ENCODE data around the gene UCHL1.
"Not testable (repeated sequence)": the region's sequence is repeated elsewhere in the genome, so short reads cannot be mapped to it uniquely, and the experiment has no call there.

The UCHL1 gene

DNA sequence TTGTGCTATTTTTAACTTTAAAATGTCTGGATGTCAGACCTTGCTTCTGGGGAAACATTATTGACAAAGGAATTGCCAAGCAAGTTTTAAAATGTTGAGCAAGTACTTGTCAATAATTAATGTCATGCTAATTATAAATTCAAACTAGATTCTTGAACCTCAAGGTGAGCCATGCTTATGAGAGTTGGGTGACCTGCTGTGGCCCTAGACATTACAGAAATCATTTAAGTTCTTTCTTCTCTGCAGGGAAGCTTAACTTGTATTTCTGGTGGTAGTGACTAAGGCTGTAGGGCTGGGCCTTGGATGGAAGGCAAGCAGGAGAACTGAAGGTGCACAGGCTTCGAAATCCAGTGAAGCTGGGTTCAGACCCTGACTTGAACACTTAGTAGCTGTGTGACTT is 14.8 kb upstream of the UCHL1 start:
- DNase-seq, result no peak

DNA sequence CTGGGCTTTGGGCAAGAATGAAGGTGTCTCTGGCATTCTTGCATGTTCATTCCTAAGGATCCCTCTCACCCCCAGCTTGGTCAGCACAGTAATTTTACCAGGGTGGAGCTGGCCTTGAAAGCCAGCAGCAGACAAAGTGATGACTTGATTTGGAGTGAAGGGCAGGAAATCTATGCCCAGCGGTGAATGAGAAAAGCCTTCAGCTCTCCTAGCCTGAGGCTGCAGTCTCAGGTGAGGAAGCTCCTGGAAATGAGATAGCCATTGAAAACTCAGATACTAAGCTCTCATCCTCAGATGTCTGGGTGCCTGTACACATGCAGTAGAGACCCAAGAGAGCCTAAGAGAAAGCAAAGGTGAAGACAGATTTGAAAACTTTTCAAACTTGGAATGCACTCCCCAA is 10.7 kb upstream of the UCHL1 start:
- no peak for DNase-seq

GRCh38 chr4:41256131-41256739 is 493 bp upstream of the UCHL1 start:
- peak in 1 of 2 donors; percentile 23 for DNase-seq

- DNase-seq, result peak; percentile 3 to 23
Observed at GRCh38 chr4:41257257-41257901, 651 bp downstream of the UCHL1 start.

DNA sequence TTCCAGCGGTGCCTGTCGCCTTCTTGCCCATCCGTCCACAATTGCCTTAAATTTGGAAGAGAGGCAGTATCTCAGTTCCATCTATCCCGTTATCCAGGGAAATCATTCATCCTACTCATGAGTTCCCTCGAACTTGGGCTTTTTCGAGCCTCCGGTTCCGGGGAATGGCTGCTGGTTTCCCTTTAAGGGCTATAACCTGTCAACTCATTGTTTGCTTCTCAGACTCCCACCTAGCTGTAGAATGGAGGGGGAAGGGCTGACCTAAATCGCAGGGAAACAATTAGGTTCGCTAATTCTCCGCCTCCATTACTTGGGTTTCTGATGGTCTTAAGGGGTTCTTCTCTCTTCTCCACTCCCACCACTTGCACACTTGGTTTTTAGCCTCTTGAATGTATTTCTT is 1.2 kb downstream of the UCHL1 start:
- no peak for DNase-seq

- DNase-seq, result peak; percentile 52 to 75
Observed at GRCh38 chr4:41258783-41259182, 2.1 kb downstream of the UCHL1 start.

- DNase-seq, result peak in 1 of 2 donors; percentile 24
Observed at GRCh38 chr4:41260116-41260733, 3.5 kb downstream of the UCHL1 start.

DNA sequence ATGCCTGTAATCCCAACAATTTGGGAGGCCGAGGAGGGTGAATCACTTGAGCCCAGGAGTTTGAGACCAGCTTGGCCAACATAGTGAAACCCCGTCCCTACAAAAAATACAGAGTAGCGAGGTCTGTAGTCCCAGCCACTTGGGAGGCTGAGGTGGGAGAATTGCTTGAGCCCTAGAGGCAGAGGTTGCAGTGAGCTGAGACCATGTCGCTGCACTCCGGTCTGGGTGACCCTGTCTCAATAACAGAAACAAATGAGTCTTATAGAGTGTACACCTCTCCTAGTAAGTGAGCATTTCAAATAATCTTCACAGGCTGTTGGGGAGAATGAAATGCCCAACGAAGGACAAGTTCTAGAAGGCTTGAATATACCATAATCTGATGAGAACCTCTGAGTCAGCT is 5.5 kb downstream of the UCHL1 start:
- DNase-seq, result no peak

GRCh38 chr4:41264212-41264611 is 7.5 kb downstream of the UCHL1 start:
- no peak for DNase-seq

DNA sequence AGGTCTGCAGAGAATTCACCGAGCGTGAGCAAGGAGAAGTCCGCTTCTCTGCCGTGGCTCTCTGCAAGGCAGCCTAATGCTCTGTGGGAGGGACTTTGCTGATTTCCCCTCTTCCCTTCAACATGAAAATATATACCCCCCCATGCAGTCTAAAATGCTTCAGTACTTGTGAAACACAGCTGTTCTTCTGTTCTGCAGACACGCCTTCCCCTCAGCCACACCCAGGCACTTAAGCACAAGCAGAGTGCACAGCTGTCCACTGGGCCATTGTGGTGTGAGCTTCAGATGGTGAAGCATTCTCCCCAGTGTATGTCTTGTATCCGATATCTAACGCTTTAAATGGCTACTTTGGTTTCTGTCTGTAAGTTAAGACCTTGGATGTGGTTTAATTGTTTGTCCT is 11.3 kb downstream of the UCHL1 start:
- DNase-seq, result no peak

DNA sequence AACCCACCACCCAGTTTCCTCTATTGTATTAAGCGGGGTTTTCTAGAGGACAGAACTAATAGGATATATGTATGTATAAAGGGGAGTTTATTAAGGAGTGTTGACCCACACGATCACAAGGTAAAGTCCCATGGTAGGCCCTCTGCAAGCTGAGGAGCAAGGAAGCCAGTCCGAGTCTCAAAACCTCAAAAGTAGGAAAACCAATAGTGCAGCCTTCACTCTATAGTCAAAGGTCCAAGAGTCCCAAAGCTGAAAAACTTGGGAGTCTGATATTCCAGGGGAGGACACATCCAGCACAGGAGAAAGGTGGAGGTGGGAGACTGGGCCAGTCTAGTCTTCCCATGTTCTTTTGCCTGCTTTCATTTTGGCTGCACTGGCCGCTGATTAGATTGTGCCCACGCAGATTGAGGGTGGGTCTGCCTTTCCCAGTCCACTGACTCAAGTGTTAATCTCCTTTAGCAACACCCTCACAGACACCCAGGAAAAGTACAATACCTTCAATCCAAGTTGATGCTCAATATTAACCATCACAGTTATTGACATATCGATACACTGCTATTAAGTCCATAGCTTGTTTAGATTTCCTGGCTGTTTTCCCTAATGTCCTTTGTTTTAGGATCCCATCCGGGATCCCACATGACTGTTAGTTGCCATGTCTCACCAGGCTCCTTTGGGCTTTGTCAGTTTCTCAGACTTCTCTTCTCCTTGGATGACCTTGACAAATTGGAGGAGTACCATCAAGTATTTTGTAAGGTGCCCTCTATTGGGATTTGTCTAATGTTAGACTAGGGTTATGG is 12.2 kb downstream of the UCHL1 start:
- no peak for DNase-seq

DNA sequence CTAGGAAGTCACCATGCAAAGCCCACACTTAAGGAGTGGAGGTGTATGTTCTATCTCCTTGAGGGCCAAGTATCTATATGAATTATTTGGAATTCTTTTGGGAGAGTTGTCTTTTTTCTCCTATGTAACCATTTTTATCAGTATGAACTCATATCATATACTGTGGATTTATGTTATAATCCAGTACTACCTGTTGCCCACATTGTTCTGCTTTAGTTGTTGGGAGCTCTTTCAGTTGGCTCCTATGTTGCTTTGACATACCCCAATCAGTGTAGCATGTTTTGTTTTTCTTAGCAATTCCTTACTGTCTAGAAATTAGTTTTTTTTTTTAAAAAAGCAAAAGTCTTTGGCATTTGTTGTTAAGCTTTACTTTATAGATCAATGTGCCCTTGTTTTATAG is 13.0 kb downstream of the UCHL1 start:
- DNase-seq, result no peak

DNA sequence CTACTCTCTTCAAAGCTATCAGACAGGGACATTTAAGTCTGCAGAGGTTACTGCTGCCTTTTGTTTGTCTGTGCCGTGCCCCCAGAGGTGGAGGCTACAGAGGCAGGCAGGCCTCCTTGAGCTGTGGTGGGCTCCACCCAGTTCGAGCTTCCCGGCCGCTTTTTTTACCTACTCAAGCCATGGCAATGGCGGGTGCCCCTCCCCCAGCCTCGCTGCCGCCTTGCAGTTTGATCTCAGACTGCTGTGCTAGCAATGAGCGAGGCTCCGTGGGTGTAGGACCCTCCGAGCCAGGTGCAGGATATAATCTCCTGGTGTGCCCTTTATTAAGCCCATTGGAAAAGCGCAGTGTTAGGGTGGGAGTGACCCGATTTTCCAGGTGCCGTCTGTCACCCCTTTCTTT is 19.2 kb downstream of the UCHL1 start:
- not testable (repeated sequence) for DNase-seq

- DNase-seq, result no peak
Observed at GRCh38 chr4:41280010-41280409, 23.3 kb downstream of the UCHL1 start.

DNA sequence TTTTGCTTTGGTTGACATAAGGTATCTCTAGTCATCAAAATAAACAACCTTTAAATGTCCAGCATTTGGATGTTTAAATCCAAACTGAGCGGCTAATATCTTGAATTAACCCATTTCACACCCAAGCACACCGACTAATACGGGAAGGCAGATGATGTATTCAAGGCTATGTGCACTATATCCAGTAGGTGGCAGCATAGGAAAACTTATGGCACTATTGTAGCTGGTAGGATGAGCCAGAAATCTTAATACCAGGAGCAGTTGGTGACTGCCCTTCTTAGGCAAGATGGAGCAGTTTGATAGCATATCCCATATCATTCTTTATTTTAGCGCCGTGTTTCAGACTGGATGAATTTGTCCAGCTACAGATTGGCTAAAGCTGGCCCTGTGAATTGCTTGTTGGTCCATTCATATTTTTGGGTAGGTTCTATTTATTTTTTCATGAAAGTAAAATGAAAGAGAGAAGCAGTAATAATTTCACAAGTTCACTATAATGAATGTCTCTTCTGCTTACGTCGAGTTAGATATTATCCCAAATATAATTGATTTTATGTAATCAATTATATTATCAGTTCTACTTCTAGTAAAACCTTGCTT is 24.4 kb downstream of the UCHL1 start:
- peak; percentile 25 to 91 for DNase-seq

DNA sequence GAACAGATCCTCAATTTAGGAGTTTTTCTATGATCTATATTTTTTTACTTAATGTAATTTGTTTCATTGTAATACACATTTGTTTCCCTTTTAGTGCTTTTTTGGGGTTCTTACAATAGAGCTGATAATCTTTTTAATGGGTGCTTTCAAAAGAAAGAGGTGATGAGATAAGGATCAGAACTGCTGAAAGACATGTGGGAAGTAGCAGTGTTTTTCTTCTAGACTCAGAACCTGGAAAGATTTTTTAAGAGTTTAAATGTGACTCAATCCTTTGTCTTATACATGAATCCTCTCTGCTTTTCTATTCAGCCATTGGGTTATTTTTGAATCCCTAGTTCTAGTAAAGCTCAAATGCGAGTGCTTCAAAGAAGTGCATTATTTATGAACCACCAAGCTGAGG is 25.6 kb downstream of the UCHL1 start:
- DNase-seq, result no peak

GRCh38 chr4:41285202-41285863 is 28.6 kb downstream of the UCHL1 start:
- no peak for DNase-seq

- no peak for DNase-seq
Observed at GRCh38 chr4:41285864-41286235, 29.1 kb downstream of the UCHL1 start.

DNA sequence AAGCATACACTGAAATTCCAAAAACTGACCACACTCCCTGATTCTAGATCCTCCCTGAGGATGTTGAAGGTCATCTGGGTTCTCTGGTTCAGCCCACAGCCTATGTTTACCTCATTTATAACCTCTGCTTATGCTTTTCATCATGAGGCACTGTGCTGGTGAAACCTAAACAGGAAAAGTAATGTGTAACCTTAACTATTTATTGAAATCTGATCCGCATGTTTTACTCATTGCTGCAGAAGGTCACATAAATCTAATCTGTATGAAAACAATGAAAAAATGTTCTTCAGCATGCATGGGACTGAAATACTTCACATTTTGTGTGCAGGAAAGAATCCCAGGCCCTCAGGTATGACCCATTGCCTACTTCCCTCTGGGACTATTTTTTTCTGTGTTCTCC is 30.3 kb downstream of the UCHL1 start:
- DNase-seq, result no peak

DNA sequence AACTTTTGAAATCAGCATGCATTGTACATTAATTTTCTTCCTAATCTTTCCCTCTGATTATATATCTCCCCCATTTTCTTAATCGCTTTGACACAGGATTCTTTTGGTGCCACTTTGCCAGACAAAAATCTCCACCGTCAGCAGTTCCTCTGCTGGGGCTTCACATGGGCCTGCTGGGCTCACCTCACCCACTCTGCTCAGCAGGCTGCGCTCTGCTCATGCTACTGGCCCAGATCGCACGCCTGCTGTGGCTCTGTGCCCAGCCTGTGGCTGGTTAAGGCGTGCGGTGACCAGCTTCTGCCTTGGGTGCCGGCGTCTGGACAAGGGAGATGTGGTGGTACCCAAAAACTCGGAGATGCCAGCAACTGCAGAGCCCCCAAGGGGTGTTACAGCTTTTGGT is 31.1 kb downstream of the UCHL1 start:
- DNase-seq, result no peak

GRCh38 chr4:41288254-41288653 is 31.5 kb downstream of the UCHL1 start:
- no peak for DNase-seq

GRCh38 chr4:41290479-41290878 is 33.8 kb downstream of the UCHL1 start:
- DNase-seq, result no peak

All from hippocampal formation (tissue), 2 donors.